ENCODE data around the gene SNAPC4. TPM values are rescaled to one million over a fixed set of nuclear protein-coding genes. Genes with fewer than 3 reads are reported as not detected.

SNAPC4 gene, protein sequence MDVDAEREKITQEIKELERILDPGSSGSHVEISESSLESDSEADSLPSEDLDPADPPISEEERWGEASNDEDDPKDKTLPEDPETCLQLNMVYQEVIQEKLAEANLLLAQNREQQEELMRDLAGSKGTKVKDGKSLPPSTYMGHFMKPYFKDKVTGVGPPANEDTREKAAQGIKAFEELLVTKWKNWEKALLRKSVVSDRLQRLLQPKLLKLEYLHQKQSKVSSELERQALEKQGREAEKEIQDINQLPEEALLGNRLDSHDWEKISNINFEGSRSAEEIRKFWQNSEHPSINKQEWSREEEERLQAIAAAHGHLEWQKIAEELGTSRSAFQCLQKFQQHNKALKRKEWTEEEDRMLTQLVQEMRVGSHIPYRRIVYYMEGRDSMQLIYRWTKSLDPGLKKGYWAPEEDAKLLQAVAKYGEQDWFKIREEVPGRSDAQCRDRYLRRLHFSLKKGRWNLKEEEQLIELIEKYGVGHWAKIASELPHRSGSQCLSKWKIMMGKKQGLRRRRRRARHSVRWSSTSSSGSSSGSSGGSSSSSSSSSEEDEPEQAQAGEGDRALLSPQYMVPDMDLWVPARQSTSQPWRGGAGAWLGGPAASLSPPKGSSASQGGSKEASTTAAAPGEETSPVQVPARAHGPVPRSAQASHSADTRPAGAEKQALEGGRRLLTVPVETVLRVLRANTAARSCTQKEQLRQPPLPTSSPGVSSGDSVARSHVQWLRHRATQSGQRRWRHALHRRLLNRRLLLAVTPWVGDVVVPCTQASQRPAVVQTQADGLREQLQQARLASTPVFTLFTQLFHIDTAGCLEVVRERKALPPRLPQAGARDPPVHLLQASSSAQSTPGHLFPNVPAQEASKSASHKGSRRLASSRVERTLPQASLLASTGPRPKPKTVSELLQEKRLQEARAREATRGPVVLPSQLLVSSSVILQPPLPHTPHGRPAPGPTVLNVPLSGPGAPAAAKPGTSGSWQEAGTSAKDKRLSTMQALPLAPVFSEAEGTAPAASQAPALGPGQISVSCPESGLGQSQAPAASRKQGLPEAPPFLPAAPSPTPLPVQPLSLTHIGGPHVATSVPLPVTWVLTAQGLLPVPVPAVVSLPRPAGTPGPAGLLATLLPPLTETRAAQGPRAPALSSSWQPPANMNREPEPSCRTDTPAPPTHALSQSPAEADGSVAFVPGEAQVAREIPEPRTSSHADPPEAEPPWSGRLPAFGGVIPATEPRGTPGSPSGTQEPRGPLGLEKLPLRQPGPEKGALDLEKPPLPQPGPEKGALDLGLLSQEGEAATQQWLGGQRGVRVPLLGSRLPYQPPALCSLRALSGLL (N-terminal part only)
- 3.8 and 4.9 TPM in 2 replicates for total RNA-seq
- 1.8 and 2.4 TPM in 2 replicates for polyA plus RNA-seq
- 4.3 and 4.9 TPM in 2 replicates for polyA plus RNA-seq (2012)
- 2.6 and 3.1 TPM in 2 replicates for polyA minus RNA-seq (ENCODE audit: low replicate concordance)

DNA sequence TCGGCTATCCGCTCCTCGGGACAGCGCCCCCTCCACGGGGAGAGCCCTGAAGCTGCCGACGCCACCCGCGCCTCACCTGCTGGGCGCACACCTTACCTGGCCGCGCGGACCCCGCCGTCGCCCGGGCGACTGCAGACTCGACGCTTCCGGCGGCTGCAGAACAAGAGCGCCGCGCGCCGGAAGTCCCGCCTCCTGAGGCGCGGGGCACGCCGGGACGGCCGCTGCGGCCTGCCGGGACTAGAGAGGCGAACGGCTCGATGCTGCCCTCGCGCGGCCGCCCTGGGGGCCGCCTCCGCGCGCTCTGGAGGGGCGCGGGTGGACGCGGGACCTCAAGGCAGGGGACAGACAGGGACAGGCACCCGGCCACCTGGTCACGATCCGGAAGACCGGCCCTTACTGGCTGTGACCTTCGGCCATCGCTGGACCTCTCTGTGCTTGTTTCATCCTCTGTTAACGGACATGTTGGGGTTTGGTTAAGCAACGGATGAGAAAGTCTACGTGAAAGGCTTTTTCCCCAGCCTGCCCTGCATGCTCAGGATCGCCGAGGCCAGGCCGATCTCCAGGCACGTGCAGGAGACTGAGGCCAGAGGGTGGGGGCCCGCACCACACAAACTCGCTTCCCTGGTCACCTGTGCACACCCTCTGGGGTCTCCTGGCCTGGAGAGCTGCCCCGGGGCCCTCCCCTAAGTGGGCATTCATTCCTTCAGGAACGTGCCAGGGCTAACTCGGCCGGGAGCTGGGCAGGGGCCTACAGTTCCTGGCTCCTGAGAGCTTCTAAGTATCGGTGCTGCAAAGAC, at the start of gene SNAPC4:
Gene SNAPC4, minus strand, starts transcription at position 133 of the 797 bp plus-strand sequence. CDS start 1,742 bp downstream, outside the sequence.
- Histone ChIP-seq H3K9me3 (ENCODE audit: control insufficient read depth, insufficient read depth, low read depth, low read length) (no peaks in the 10 kb centered on the region), H3K79me2 (ENCODE audit: control insufficient read depth, insufficient read depth, low read length) (peaks cover 20% of the 10 kb centered on the region), H3K4me3 (replicated peaks in 1 of 4; ENCODE audit: control extremely low read depth in 1 of 4, insufficient read depth in 1 of 4, low read depth in 3 of 4, low read length in 4 of 4) (peak within 1 kb of the TSS; percentile 74 to 90 (median 86)), H3K9ac (ENCODE audit: insufficient read depth, low read length) (peak within 1 kb of the TSS; percentile 70), H4K20me1 (ENCODE audit: control insufficient read depth, extremely low read depth, insufficient read depth, low read length) (no peaks in the 10 kb centered on the region), H3K27me3 (ENCODE audit: control insufficient read depth, insufficient read depth, low read length) (no peaks in the 10 kb centered on the region), H3K36me3 (ENCODE audit: control insufficient read depth, insufficient read depth, low read length) (peaks cover 24% of the 10 kb centered on the region), H3K4me1 (ENCODE audit: control insufficient read depth, extremely low read depth, insufficient read depth, low read length) (peaks cover 10% of the 10 kb centered on the region), H3K27ac (ENCODE audit: insufficient read depth, low read length) (peak within 1 kb of the TSS; percentile 72), H3K4me2 (ENCODE audit: extremely low read depth, insufficient read depth, low read length) (peak within 1 kb of the TSS; percentile 93), H2AFZ (ENCODE audit: low read length) (peak within 1 kb of the TSS; percentile 92)
- TF ChIP-seq EZH2 (IDR thresholded peaks at IDR 0.05; ENCODE audit: low read length, missing control alignments): no peak
- TF ChIP-seq, protein P1, sequence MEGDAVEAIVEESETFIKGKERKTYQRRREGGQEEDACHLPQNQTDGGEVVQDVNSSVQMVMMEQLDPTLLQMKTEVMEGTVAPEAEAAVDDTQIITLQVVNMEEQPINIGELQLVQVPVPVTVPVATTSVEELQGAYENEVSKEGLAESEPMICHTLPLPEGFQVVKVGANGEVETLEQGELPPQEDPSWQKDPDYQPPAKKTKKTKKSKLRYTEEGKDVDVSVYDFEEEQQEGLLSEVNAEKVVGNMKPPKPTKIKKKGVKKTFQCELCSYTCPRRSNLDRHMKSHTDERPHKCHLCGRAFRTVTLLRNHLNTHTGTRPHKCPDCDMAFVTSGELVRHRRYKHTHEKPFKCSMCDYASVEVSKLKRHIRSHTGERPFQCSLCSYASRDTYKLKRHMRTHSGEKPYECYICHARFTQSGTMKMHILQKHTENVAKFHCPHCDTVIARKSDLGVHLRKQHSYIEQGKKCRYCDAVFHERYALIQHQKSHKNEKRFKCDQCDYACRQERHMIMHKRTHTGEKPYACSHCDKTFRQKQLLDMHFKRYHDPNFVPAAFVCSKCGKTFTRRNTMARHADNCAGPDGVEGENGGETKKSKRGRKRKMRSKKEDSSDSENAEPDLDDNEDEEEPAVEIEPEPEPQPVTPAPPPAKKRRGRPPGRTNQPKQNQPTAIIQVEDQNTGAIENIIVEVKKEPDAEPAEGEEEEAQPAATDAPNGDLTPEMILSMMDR (conservative IDR thresholded peaks at IDR 0.05 in 1 of 2, IDR thresholded peaks at IDR 0.05 in 1 of 2; ENCODE audit: low read depth in 1 of 2, low read length in 2 of 2): peak; percentile 47 to 82
- peak; percentile 75 to 82 for DNase-seq (ENCODE audit: low read depth in 2 of 2)

DNA sequence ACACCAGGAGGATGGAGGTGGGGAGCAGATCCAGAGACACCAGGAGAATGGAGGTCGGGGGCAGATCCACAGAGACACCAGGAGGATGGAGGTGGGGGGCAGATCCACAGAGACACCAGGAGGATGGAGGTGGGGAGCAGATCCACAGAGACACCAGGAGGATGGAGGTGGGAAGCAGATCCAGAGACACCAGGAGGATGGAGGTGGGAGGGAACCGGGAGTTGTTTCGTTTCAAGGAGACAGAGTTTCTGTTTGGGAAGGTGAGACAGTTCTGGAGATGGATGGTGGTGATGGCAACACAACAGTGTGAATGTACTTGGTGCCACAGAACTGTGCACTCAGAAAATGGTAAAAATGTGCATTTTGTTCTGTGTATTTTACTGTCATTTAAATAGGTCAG, 48.7 kb upstream of the SNAPC4 start:
- no peaks in the 10 kb centered on the region for H3K79me2 ChIP-seq (ENCODE audit: control insufficient read depth, insufficient read depth, low read length)
- no peak overlapping the region for H3K4me3 ChIP-seq (replicated peaks in 1 of 4; ENCODE audit: control extremely low read depth in 1 of 4, insufficient read depth in 1 of 4, low read depth in 3 of 4, low read length in 4 of 4)
- no peak for DNase-seq (ENCODE audit: low read depth in 2 of 2)
- H3K27me3 ChIP-seq (ENCODE audit: control insufficient read depth, insufficient read depth, low read length): no peaks in the 10 kb centered on the region
- no peak overlapping the region for H3K4me2 ChIP-seq (ENCODE audit: extremely low read depth, insufficient read depth, low read length)
- no peaks in the 10 kb centered on the region for H3K4me1 ChIP-seq (ENCODE audit: control insufficient read depth, extremely low read depth, insufficient read depth, low read length)
- peaks cover 31% of the 10 kb centered on the region for H3K36me3 ChIP-seq (ENCODE audit: control insufficient read depth, insufficient read depth, low read length)
- H2AFZ ChIP-seq (ENCODE audit: low read length): no peak overlapping the region
- TF ChIP-seq, protein P1 (conservative IDR thresholded peaks at IDR 0.05 in 1 of 2, IDR thresholded peaks at IDR 0.05 in 1 of 2; ENCODE audit: low read depth in 1 of 2, low read length in 2 of 2): no peak
- TF ChIP-seq EZH2 (IDR thresholded peaks at IDR 0.05; ENCODE audit: low read length, missing control alignments): no peak
- H4K20me1 ChIP-seq (ENCODE audit: control insufficient read depth, extremely low read depth, insufficient read depth, low read length): no peaks in the 10 kb centered on the region
- no peak overlapping the region for H3K27ac ChIP-seq (ENCODE audit: insufficient read depth, low read length)
- H3K9ac ChIP-seq (ENCODE audit: insufficient read depth, low read length): no peak overlapping the region
- H3K9me3 ChIP-seq (ENCODE audit: control insufficient read depth, insufficient read depth, low read depth, low read length): no peaks in the 10 kb centered on the region
